GM12878 (cell line): ENCODE measurements around the gene OR6B1. TPM values are rescaled to one million over a fixed set of nuclear protein-coding genes. Genes with fewer than 3 reads are reported as not detected.

Experiments used
- ATAC-seq: fragments of 200-7000 bp; cut with Tn5 transposase; 3 replicates; pipeline ENCODE4 v1.9.1; 2020; ENCODE audit warnings: mild to moderate bottlenecking, moderate library complexity
- BruUV-seq: library from RNA; stranded (reverse); fragments of 400-500 nt; replicated peaks from 2 replicates; lab custom pipeline; 2021; lab: Mats Ljungman, UMichigan
- CTCF ChIA-PET: fragments of 300-600 bp; sonication (Branson Sonifier 250); formaldehyde crosslinking; extraction: SDS; loops from one replicate; lab custom pipeline; 2021; ENCODE audit warnings: inconsistent platforms; lab: Yijun Ruan, JAX
- POLR2A ChIA-PET: fragments of 350-600 bp; formaldehyde crosslinking; extraction: SDS; loops from one replicate; lab custom pipeline; 2021; ENCODE audit warnings: inconsistent platforms; lab: Charles Lee
- RAD21 ChIA-PET: fragments of 300-600 bp; sonication (Branson Sonifier 250); formaldehyde crosslinking; loops from one replicate; lab custom pipeline; 2023; ENCODE audit warnings: antibody characterized with exemption; ENCODE audit not compliant: unreplicated experiment; lab: Charles Lee
- SMC1A ChIA-PET: fragments of 300-600 bp; sonication (Branson Sonifier 250); formaldehyde crosslinking; loops from one replicate; lab custom pipeline; 2023; ENCODE audit not compliant: unreplicated experiment, uncharacterized antibody; lab: Charles Lee
- DNase-seq: peaks from one replicate; pipeline ENCODE4 v3.0.0-alpha.2; 2011; ENCODE audit warnings: low read depth, low spot score
- FAIRE-seq: peaks from 3 replicates; lab custom pipeline; 2011; peaks lifted over from hg19 to GRCh38; lab: Jason Lieb, UNC
- H2AFZ ChIP-seq: 2 replicates; pipeline ENCODE4 v1.6.0; 2011; ENCODE audit warnings: low read depth, low read length, control low read depth; ENCODE audit not compliant: control insufficient read depth
- H3K27ac ChIP-seq: 2 replicates; pipeline ENCODE4 v1.5.1; 2011; ENCODE audit warnings: control low read depth; ENCODE audit not compliant: control insufficient read depth, insufficient read depth
- H3K27me3 ChIP-seq, 2 experiments: replicated peaks in 1 of 2; 2 replicates each; pipeline versions ENCODE4 v1.6.0 to v1.6.1; 2011; ENCODE audit warnings: low read length in 1 of 2; ENCODE audit not compliant: control insufficient read depth in 2 of 2, insufficient read depth in 2 of 2
- H3K36me3 ChIP-seq, 2 experiments: 2 replicates each; pipeline ENCODE4 v1.5.1; 2011; ENCODE audit warnings: low read length in 1 of 2; ENCODE audit not compliant: control insufficient read depth in 2 of 2, insufficient read depth in 2 of 2
- H3K4me1 ChIP-seq: 2 replicates; pipeline ENCODE4 v1.6.1; 2011; ENCODE audit warnings: mild to moderate bottlenecking, low read length, moderate library complexity, mixed read lengths; ENCODE audit not compliant: control insufficient read depth, insufficient read depth
- H3K4me2 ChIP-seq: 2 replicates; pipeline ENCODE4 v1.6.0; 2011; ENCODE audit warnings: control low read depth; ENCODE audit not compliant: control insufficient read depth, insufficient read depth
- H3K4me3 ChIP-seq: fragments of 200-600 bp; sonication (generic); 2 replicates; pipeline ENCODE4 v1.5.1; 2016
- H3K79me2 ChIP-seq: 2 replicates; pipeline ENCODE4 v1.6.0; 2011; ENCODE audit warnings: low read length; ENCODE audit not compliant: control insufficient read depth, insufficient read depth
- H3K9ac ChIP-seq: 2 replicates; pipeline ENCODE4 v1.8.0; 2011; ENCODE audit warnings: low read length, control low read depth, mixed read lengths; ENCODE audit not compliant: control insufficient read depth, insufficient read depth
- H3K9me3 ChIP-seq: replicated peaks from 3 replicates; pipeline ENCODE4 v1.5.1; 2011; ENCODE audit warnings: mild to moderate bottlenecking, low read length; ENCODE audit not compliant: control insufficient read depth, insufficient read depth
- H4K20me1 ChIP-seq: 2 replicates; pipeline ENCODE4 v1.6.0; 2011; ENCODE audit not compliant: control insufficient read depth, insufficient read depth
- POLR2AphosphoS2 ChIP-seq: IDR thresholded peaks from 2 replicates; pipeline ENCODE4 v1.6.1; 2011; ENCODE audit warnings: low read depth, mild to moderate bottlenecking, low read length, improper control_type of control experiment, moderate library complexity
- RAD21 ChIP-seq: IDR thresholded peaks from 2 replicates; pipeline ENCODE4 v1.6.1; 2011; ENCODE audit warnings: mild to moderate bottlenecking, low read depth, low read length, moderate library complexity; ENCODE audit not compliant: insufficient read depth
- TBL1XR1 ChIP-seq: IDR thresholded peaks from 2 replicates; pipeline ENCODE4 v1.6.1; 2012; ENCODE audit warnings: low read depth, low read length, improper control_type of control experiment
- WGBS: methylation state at CpG from one replicate; pipeline ENCODE4 v1.1.6; 2016; ENCODE audit warnings: low lambda C conversion rate; ENCODE audit not compliant: insufficient replicate concordance, insufficient coverage; ENCODE audit errors: missing lambda C conversion rate; 5-methylcytosine and 5-hydroxymethylcytosine counted together
- in situ Hi-C: fragments of 300-500 bp; cut with MboI; formaldehyde crosslinking; loops from 9 replicates; pipeline ENCODE4 v1.14.3; 2018; ENCODE audit warnings: mixed read lengths
- intact Hi-C: fragments of 100-400 bp; cut with micrococcal nuclease; formaldehyde crosslinking; loops from one replicate; pipeline ENCODE4 v1.14.2; 2022; ENCODE audit not compliant: unreplicated experiment
- polyA plus RNA-seq, 11 experiments: library from polyadenylated mRNA; depleted of rRNA in 4 of 11; unstranded in 6 of 11; stranded (reverse) in 5 of 11; fragments of >200 nt; fragmentation: Nextera tagmentation in 4 of 11; fragmentation: Illumina TruSeq in 1 of 11; extraction: Ambion mirVana in 4 of 11; extraction: Trizol in 1 of 11; gene quantifications; 1 replicate in 1 of 11; 2 replicates in 10 of 11; pipeline versions ENCODE4 v1.2.1 to v1.2.3, GENCODE V29; 2011 to 2016; ENCODE audit warnings: inconsistent platforms in 2 of 11, missing spikeins in 2 of 11, low read depth in 1 of 11
- total RNA-seq, 4 experiments: library from RNA; depleted of rRNA in 3 of 4; stranded (reverse); fragments of >200 nt in 3 of 4; fragmentation: Illumina TruSeq in 1 of 4; extraction: Trizol in 1 of 4; gene quantifications; 2 replicates each; pipeline versions ENCODE4 v1.2.1 to v1.2.3, GENCODE V29; 2013 to 2021
- TF ChIP-seq, protein P1 (sequence below): fragments of 450-650 bp; IDR thresholded peaks from 2 replicates; pipeline ENCODE4 v1.6.1; 2017; ENCODE audit warnings: mild to moderate bottlenecking, moderate library complexity
- TF ChIP-seq, protein P2 (sequence below): fragments of 450-650 bp; conservative IDR thresholded peaks from 2 replicates; pipeline ENCODE4 v1.6.1; 2017; ENCODE audit warnings: mild to moderate bottlenecking, moderate library complexity

OR6B1 gene
- total and polyA plus RNA-seq, 10 of the 15 experiments (the other 5 are each of a cell fraction or from before 2014, with no cell fraction given), result not detected

DNA sequence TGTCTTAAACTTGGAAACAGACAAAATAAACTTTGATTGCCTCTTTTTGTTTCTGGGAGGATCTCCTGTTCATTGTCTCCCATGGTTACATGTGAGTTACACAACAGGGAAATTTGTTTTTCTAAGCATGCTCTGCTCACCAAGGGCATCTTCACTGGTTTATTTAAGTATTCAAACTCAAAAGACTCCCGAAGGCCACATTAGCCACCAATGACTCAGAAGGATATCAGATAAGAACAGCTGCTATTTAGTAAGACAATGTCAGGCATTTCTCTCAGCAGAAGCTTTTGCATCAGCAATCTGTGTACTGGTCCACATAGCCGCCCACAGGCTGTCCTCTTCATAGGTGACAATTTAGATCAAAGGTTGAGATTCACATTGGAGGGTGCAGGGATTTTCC, 19.3 kb downstream of the OR6B1 start:
- Histone ChIP-seq H3K9me3 (no peaks in the 10 kb centered on the region), H2AFZ (no peak overlapping the region), H4K20me1 (no peaks in the 10 kb centered on the region), H3K4me3 (no peak overlapping the region), H3K4me2 (no peak overlapping the region), H3K36me3 (no peaks in the 10 kb centered on the region), H3K79me2 (no peaks in the 10 kb centered on the region), H3K27ac (no peak overlapping the region), H3K27me3 (no peaks in the 10 kb centered on the region), H3K9ac (no peak overlapping the region), H3K4me1 (no peaks in the 10 kb centered on the region)
- FAIRE-seq (no peak), ATAC-seq (peak; percentile 41), DNase-seq (no peak)
- ChIA-PET POLR2A (interaction anchor here (1.1 kb wide), 1 partner anchor 13 kb away, joined by 3 read pairs; no protein-coding TSS in a partner anchor), SMC1A (no interaction called here), RAD21 (no interaction called here), CTCF (no interaction called here)
- TF ChIP-seq, protein P1, sequence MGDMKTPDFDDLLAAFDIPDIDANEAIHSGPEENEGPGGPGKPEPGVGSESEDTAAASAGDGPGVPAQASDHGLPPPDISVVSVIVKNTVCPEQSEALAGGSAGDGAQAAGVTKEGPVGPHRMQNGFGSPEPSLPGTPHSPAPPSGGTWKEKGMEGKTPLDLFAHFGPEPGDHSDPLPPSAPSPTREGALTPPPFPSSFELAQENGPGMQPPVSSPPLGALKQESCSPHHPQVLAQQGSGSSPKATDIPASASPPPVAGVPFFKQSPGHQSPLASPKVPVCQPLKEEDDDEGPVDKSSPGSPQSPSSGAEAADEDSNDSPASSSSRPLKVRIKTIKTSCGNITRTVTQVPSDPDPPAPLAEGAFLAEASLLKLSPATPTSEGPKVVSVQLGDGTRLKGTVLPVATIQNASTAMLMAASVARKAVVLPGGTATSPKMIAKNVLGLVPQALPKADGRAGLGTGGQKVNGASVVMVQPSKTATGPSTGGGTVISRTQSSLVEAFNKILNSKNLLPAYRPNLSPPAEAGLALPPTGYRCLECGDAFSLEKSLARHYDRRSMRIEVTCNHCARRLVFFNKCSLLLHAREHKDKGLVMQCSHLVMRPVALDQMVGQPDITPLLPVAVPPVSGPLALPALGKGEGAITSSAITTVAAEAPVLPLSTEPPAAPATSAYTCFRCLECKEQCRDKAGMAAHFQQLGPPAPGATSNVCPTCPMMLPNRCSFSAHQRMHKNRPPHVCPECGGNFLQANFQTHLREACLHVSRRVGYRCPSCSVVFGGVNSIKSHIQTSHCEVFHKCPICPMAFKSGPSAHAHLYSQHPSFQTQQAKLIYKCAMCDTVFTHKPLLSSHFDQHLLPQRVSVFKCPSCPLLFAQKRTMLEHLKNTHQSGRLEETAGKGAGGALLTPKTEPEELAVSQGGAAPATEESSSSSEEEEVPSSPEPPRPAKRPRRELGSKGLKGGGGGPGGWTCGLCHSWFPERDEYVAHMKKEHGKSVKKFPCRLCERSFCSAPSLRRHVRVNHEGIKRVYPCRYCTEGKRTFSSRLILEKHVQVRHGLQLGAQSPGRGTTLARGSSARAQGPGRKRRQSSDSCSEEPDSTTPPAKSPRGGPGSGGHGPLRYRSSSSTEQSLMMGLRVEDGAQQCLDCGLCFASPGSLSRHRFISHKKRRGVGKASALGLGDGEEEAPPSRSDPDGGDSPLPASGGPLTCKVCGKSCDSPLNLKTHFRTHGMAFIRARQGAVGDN, result no peak
- TF ChIP-seq TBL1XR1 (no peak), POLR2AphosphoS2 (no peak), RAD21 (no peak)
- TF ChIP-seq, protein P2, sequence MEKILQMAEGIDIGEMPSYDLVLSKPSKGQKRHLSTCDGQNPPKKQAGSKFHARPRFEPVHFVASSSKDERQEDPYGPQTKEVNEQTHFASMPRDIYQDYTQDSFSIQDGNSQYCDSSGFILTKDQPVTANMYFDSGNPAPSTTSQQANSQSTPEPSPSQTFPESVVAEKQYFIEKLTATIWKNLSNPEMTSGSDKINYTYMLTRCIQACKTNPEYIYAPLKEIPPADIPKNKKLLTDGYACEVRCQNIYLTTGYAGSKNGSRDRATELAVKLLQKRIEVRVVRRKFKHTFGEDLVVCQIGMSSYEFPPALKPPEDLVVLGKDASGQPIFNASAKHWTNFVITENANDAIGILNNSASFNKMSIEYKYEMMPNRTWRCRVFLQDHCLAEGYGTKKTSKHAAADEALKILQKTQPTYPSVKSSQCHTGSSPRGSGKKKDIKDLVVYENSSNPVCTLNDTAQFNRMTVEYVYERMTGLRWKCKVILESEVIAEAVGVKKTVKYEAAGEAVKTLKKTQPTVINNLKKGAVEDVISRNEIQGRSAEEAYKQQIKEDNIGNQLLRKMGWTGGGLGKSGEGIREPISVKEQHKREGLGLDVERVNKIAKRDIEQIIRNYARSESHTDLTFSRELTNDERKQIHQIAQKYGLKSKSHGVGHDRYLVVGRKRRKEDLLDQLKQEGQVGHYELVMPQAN, result no peak
- intact Hi-C loops (no loop called here), in situ Hi-C loops (no loop called here)
- no TSS peak for BruUV-seq
- WGBS, result 2% methylated on average over 2 of the region's 2 CpGs
